ENCODE measurements around the gene PLAAT5.

DNA sequence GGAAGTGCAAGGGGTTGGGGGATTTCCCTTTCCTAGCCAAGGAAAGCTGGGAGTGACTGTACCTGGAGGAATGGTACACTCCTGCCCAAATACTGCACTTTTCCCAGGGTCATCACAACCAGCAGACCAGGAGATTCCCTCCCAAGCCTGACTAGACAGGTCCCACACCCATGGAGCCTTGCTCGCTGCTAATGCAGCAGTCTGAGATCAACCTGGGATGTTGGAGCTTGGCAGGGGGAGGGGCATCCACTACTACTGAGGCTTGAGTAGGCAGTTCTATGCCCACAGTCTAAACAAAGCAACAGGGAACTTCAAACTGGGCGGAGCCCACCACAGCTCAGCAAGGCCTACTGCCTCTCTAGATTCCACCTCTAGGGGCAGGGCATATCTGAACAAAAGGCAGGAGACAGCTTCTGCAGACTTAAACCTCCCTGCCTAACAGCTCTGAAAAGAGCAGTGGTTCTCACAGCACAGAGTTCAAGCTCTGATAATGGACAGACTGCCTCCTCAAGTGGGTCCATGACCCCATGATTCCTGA is 62.9 kb downstream of the PLAAT5 start:
- TF ChIP-seq POLR2A (IDR thresholded peaks at IDR 0.05) = no peak
- TF ChIP-seq, protein P1, sequence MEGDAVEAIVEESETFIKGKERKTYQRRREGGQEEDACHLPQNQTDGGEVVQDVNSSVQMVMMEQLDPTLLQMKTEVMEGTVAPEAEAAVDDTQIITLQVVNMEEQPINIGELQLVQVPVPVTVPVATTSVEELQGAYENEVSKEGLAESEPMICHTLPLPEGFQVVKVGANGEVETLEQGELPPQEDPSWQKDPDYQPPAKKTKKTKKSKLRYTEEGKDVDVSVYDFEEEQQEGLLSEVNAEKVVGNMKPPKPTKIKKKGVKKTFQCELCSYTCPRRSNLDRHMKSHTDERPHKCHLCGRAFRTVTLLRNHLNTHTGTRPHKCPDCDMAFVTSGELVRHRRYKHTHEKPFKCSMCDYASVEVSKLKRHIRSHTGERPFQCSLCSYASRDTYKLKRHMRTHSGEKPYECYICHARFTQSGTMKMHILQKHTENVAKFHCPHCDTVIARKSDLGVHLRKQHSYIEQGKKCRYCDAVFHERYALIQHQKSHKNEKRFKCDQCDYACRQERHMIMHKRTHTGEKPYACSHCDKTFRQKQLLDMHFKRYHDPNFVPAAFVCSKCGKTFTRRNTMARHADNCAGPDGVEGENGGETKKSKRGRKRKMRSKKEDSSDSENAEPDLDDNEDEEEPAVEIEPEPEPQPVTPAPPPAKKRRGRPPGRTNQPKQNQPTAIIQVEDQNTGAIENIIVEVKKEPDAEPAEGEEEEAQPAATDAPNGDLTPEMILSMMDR (IDR thresholded peaks at IDR 0.05) = no peak
